ENCODE results near the gene STIMATE.

The STIMATE gene

GRCh38 chr3:52843108-52843865 is 54.1 kb downstream of the STIMATE start:
- H3K9me3 Mint-ChIP-seq = no peaks in the 10 kb centered on the region
- DNase-seq = no peak
- peaks cover 24% of the 10 kb centered on the region for H3K4me1 Mint-ChIP-seq
- no peak for ATAC-seq
- H3K27me3 Mint-ChIP-seq = no peaks in the 10 kb centered on the region
- no peak overlapping the region for H3K27ac Mint-ChIP-seq
- H3K4me3 Mint-ChIP-seq = no peak overlapping the region

DNA sequence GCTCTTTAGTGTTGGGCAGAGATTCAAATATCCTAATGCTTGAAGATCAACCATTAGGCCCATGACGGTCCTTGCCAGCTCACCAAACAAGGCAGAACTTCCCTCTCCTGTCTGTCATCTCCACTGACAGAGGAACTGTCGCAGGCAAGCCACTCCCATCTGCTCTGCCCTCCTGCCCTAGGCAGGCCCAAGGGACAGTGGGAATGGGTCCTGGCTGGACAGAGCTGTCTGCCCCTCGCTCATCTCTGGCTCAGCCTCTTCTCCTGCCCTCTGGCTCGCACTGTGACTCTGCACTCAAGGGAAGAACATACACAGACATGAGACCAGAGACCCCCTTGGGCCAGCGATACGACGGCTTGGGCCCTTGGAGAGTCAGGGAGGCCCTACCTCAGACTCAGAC is 54.9 kb downstream of the STIMATE start:
- H3K4me3 Mint-ChIP-seq = no peak overlapping the region
- no peaks in the 10 kb centered on the region for H3K9me3 Mint-ChIP-seq
- no peak for ATAC-seq
- peaks cover 30% of the 10 kb centered on the region for H3K4me1 Mint-ChIP-seq
- DNase-seq = no peak
- H3K27me3 Mint-ChIP-seq = no peaks in the 10 kb centered on the region
- H3K27ac Mint-ChIP-seq = no peak overlapping the region

- no peak for DNase-seq
- peaks cover 32% of the 10 kb centered on the region for H3K4me1 Mint-ChIP-seq
- H3K4me3 Mint-ChIP-seq = no peak overlapping the region
- H3K27ac Mint-ChIP-seq = no peak overlapping the region
- ATAC-seq = no peak
- no peaks in the 10 kb centered on the region for H3K9me3 Mint-ChIP-seq
- H3K27me3 Mint-ChIP-seq = no peaks in the 10 kb centered on the region
These were observed 55.4 kb downstream of the STIMATE start for GRCh38 chr3:52841981-52842340.

DNA sequence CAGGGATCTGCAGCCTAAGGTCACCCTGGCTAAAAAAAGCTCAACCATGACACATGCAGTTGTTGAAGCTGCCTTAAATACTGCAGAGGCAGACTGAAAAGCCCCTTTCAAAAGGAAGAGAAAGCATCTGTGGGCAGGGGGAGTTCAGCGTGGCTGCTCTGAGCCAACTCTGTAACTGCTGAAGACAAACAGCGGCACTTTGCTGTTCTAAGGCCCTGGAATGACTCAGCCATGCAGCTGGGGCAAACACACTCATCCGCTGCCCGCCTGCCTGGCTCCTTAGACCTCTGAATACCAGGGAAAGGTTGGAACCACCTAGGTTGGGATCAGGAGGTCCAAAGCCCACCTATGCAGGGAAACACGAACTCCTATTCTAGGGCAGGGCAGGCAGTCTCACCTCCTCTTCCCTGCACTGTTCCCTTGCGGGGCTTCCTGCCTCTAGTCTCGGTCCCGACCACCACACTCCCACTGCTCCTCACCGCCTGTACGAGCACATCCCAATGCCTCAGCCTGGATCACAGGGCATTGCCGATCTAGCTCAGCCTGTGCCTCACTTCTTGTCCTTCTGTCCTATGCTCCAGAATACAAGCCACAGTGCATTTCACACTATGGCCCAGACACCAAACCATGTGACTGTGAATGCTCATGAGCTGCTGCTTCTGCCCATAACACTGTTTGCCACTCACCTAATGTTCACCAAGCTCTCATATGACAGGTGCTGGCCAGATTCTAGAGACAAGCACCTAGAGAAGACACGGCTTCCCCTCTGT is 56.0 kb downstream of the STIMATE start:
- H3K27ac Mint-ChIP-seq = no peak overlapping the region
- no peaks in the 10 kb centered on the region for H3K27me3 Mint-ChIP-seq

DNA sequence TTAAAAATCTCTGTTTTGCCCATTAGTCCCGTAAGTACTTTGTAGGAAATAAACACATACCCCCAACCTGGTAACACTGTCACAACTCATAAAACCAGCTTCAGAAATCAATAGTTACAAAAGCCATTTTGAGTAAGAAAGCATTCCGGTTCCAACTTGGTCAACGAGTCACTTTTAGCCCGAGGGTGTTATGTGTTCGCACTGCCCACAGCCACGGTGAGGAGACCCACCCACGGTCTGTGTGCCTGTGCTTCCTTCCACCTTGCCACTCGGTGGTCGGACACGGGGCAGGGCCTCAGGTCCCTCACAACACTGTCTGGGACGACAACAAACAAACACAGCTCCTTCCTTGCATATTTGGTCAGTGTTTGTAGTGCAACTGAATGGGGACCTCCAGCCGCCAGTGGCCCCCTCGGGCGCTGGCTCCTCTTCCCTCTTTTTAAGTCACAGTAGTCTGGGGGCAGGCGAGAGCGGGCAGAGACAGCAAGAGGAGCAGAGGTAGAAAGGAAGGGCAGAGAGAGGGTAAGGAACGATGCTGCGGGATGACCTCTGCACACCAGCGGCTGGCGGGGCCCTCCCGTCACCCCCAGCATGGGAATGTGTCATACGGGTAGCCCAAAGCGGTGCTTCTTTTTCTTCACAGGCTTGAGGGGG is 57.3 kb downstream of the STIMATE start:
- DNase-seq (no peak), ATAC-seq (no peak)
- Mint-ChIP-seq H3K4me1 (peaks cover 27% of the 10 kb centered on the region), H3K9me3 (no peaks in the 10 kb centered on the region), H3K27ac (peak overlapping the region in 1 of 2 donors; percentile 14), H3K4me3 (no peak overlapping the region), H3K27me3 (no peaks in the 10 kb centered on the region)

More for the DNA sequence above, 56.0 kb downstream of the STIMATE start:
- ATAC-seq = no peak
- Mint-ChIP-seq H3K4me1 (peaks cover 28% of the 10 kb centered on the region), H3K4me3 (no peak overlapping the region), H3K9me3 (no peaks in the 10 kb centered on the region)
- no peak for DNase-seq

- Mint-ChIP-seq H3K27me3 (no peaks in the 10 kb centered on the region), H3K9me3 (no peaks in the 10 kb centered on the region), H3K27ac (no peak overlapping the region), H3K4me1 (peaks cover 27% of the 10 kb centered on the region), H3K4me3 (no peak overlapping the region)
- no peak for DNase-seq
- no peak for ATAC-seq
These were observed 58.1 kb downstream of the STIMATE start for GRCh38 chr3:52839268-52839575.

DNA sequence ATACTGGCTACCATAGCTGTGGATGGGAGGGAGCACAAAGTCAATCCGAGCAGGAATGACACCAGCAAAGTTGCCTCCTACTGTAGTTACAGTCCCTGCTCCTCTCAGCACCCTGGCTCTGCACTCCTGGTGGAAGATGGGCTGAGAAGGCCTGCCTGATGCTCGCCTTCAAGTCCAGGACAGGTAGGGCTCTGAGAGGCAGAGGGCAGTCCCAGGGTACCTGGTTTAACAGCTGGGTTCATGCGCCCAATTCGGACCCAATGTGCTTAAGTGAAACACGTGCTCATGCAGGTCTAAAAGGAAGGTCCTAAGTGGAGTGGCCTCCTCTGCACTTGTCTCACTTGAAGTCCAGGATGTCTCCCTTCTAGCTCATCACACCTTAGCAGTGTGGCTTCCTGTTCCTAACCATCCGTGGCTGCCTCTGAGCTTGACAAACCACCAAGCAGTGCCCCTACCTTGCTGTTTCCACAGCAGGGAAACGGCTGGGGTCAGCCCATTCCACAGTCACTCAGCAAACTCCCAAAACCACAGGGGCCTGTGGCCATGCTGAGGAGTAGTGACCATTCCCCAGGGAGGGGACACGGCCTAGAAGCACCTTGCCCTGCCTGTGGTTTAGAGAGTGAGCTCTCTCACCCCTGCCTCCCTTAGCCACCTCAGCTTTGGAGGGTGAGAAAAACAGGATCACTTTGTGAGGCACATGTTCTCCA is 58.6 kb downstream of the STIMATE start:
- ATAC-seq (peak; percentile 82), DNase-seq (no peak)
- H3K27ac Mint-ChIP-seq = no peak overlapping the region
- no peaks in the 10 kb centered on the region for H3K27me3 Mint-ChIP-seq
- no peak overlapping the region for H3K4me3 Mint-ChIP-seq
- peaks cover 27% of the 10 kb centered on the region for H3K4me1 Mint-ChIP-seq
- H3K9me3 Mint-ChIP-seq = no peaks in the 10 kb centered on the region

GRCh38 chr3:52836986-52837385 is 60.4 kb downstream of the STIMATE start:
- Mint-ChIP-seq H3K4me1 (peaks cover 27% of the 10 kb centered on the region), H3K27me3 (no peaks in the 10 kb centered on the region), H3K9me3 (no peaks in the 10 kb centered on the region), H3K27ac (no peak overlapping the region), H3K4me3 (no peak overlapping the region)
- no peak for ATAC-seq
- DNase-seq = no peak

DNA sequence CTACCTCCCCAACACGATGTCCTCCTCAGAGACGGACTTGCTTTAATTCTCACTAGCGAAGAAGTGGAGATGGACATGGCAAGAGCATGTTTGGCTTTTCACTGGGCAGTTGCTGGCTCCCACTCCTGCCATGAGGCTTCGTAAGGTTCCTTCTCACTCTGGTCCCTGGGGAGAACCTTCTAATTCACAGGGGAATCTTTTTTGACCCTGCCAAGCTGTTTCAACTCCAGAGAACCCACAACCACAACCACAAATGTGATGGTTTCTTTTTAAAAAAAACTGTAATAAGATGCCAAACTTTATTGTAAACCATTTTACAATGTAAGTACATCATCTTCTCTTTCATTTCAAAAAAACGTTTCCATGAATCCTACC is 60.9 kb downstream of the STIMATE start:
- ATAC-seq (no peak), DNase-seq (no peak)
- Mint-ChIP-seq H3K4me3 (no peak overlapping the region), H3K27me3 (no peaks in the 10 kb centered on the region), H3K27ac (no peak overlapping the region), H3K4me1 (peaks cover 29% of the 10 kb centered on the region), H3K9me3 (no peaks in the 10 kb centered on the region)

DNA sequence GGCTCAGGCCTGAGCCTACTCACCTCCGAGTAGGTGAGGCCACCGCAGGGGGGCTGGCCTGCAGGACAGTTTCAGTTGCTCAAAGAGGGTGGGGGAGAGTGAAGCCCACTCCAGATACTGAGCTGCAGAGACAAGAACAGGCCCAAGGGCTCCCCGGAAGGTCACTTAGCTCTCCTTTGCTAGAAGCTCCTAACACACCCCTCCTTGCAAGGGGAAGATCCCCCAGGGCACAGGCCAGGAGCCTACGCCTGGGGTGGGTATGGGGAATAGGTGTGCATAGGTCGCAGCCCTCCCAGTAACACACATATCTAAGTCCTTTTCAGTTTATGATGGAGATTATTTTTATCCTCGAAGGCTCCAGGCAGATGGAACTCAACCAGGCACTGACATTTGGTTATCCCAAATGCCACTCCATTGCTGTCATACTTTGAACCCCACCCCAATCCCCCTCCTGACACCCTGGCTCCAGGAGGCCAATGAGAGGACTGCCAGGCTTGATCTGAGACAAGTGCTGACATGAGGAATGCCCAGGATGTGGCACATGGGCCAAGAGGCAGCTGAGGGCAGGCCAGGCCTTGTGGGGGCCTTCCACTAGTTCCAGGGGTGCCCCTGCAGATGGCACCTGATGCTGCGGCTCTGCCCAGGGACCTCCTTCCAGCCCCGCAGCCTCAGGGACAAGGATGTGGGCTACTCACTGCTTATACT is 61.4 kb downstream of the STIMATE start:
- H3K4me1 Mint-ChIP-seq = peaks cover 35% of the 10 kb centered on the region
- H3K4me3 Mint-ChIP-seq = no peak overlapping the region
- no peak for ATAC-seq
- H3K27me3 Mint-ChIP-seq = no peaks in the 10 kb centered on the region
- H3K9me3 Mint-ChIP-seq = no peaks in the 10 kb centered on the region
- H3K27ac Mint-ChIP-seq = no peak overlapping the region
- DNase-seq = no peak

DNA sequence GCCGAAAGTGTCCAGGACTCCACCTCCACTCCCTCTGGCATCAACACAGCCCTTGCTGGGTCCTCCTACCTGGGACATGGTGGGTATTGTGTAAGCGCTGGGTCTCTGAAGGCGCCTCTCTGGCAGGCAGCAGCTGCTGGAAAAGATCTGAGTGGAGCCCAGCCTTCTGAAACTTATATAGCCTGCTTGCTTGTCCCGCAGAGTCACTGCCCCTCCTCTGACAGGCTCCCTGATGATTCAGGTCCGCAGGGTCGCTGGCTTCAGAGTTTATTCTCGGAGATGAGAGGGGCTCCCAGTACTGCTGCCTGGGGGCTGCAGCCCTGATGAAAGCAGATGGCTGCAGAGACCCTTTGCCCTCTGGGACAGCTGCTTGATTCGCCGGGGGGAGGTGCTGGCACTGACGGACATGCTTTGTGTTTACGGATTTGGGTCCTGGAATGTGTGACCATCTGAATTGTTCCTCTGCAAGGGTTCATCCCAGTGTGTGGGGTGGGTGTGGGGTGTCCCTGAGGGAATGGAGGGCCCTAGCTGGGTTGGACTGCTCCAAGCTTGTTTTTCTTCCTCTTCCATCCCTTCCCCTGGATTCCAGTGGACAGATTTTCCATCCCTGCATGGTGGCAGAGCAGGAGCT is 62.4 kb downstream of the STIMATE start, which contains the start of gene MUSTN1:
MUSTN1 (minus strand) TSS at position 149 of the 631 bp plus-strand sequence; CDS start at position 78, 71 bp downstream.
- no peaks in the 10 kb centered on the region for H3K27me3 Mint-ChIP-seq
- ATAC-seq (no peak), DNase-seq (no peak)
- no peak within 1 kb of the TSS for H3K4me3 Mint-ChIP-seq
- peaks cover 34% of the 10 kb centered on the region for H3K4me1 Mint-ChIP-seq
- H3K9me3 Mint-ChIP-seq = no peaks in the 10 kb centered on the region
- H3K27ac Mint-ChIP-seq = peak within 1 kb of the TSS in 1 of 2 donors; percentile 34

DNA sequence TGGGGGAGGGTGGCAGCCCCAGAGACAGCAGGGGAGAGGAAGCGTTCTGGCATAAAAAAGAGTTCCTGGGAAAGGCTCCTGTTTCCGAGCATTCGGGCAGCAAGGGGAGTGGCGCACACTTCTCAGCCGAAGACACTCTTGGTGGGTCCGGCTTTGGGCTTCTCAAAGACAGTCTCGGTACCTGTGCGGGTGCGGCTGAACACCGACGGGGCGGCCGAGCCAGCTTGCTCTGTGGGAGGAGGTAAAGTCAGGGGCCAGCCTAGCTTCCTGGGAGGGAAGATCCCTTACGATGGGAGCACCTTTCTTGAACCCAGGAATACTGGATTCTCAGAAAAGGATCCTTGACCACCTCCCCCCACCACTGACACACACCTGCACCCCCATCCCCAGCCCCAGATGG is 64.1 kb downstream of the STIMATE start:
- ATAC-seq (no peak), DNase-seq (no peak)
- H3K27ac Mint-ChIP-seq = no peak overlapping the region
- H3K27me3 Mint-ChIP-seq = no peaks in the 10 kb centered on the region
- no peaks in the 10 kb centered on the region for H3K9me3 Mint-ChIP-seq
- H3K4me1 Mint-ChIP-seq = peaks cover 16% of the 10 kb centered on the region
- H3K4me3 Mint-ChIP-seq = no peak overlapping the region

DNA sequence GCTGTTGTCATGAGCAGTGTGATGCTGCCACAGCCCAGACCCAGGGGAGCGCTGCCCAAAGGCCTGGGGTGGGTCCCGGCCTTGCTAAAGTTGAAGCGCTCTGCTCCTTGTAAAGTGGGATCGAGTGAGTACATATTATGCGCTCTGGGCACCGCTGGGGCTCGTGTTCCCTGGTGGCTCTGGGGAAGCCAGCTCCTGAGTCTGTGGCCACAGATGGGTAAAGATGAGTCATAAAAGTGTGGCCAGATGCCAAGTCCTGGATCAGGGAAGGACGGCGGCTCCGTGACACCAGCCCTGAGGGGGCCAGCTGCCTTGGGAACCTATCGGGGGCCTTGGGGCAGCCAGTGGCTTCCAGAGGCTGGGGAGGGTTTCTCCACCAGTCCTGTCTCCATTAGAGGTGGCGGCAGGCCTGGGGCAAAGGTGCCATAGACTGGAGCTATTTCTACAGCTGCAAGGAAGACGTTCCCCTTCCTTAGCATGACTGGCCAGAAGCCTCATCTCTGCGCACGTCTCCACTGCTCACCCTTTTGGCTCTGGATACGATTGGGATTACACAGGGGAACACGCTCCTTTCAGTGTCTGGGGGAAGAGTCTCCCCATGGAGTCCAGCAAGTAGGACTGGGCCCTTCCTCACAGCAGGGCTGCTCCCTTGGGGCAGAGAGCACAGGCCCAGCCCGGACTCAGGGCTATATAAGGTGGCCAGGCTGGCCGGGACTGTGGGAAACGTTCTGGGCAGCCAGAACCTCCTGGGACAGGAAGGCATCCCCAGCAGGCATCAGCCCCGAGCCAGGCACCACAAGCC is 65.6 kb downstream of the STIMATE start:
- no peaks in the 10 kb centered on the region for H3K27me3 Mint-ChIP-seq
- H3K9me3 Mint-ChIP-seq = no peaks in the 10 kb centered on the region
- H3K4me1 Mint-ChIP-seq = peaks cover 9% of the 10 kb centered on the region
- DNase-seq = no peak
- no peak for ATAC-seq
- no peak overlapping the region for H3K4me3 Mint-ChIP-seq
- H3K27ac Mint-ChIP-seq = peak overlapping the region; percentile 19 to 83

- Mint-ChIP-seq H3K4me3 (no peak within 1 kb of the TSS), H3K9me3 (no peaks in the 10 kb centered on the region), H3K27me3 (no peaks in the 10 kb centered on the region), H3K27ac (peak within 1 kb of the TSS; percentile 19 to 83), H3K4me1 (peaks cover 9% of the 10 kb centered on the region)
- ATAC-seq = no peak
- DNase-seq = no peak
These were observed 66.7 kb downstream of the STIMATE start, which contains the start of gene ITIH4 for GRCh38 chr3:52830535-52831258. Gene ITIH4, minus strand, starts transcription at chr3:52830672. Its CDS starts 30 bp downstream, at chr3:52830642.
